AG10803 (cell line): Measurements from ENCODE around the gene PGGT1B.

Experiments used
- DNase-seq: peaks from one replicate; pipeline ENCODE4 v3.0.0; 2010; ENCODE audit warnings: low read depth
- H3K4me3 ChIP-seq: 2 replicates; pipeline ENCODE4 v1.5.1; 2011; ENCODE audit warnings: mild to moderate bottlenecking, low read length, control low read depth
- TF ChIP-seq, protein P1 (sequence below): conservative IDR thresholded peaks from 2 replicates; pipeline ENCODE4 v1.5.1; 2011; ENCODE audit warnings: mild to moderate bottlenecking, low read length, control low read depth, inconsistent platforms

Gene PGGT1B

DNA sequence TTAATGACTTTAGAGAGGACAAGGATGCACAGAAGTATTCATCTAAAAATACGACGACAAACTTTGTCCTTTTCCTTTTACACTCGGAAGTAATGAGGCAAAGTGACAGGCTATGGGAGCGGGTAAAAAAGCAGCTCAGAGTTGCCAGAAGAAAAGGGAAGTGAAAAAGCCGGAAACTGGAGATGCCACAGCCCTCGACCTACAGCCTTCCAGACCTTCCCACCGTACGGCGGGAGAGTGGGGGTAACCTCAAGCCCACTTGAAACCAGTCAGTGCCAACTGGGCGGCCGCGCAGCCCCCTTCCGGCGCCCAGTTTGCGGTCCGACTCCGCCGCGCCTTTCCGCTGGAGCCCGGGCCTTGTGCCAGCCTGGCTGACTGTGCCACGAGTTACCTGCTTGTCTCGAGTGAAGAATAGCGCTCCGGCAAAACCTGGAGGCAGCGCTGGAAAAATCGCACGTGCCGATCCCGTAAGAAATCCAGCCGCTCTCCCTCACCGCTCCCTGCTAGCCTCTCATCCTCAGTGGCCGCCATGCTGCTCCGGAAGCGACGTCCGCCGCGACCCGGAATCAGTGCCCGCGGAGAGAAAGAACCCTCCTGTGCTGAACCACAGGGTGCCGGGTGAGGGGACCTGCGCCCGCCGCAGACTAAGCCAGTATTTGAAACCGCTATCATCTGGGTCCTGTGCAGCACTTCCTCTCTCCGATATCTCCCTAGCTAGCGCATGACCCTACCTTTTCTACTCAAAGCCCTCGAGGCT, at the start of gene PGGT1B:
PGGT1B (minus strand) TSS at position 557 of the 757 bp plus-strand sequence; CDS start at position 531, 26 bp downstream.
- H3K4me3 ChIP-seq = peak within 1 kb of the TSS; percentile 74
- peak; percentile 59 for DNase-seq
- TF ChIP-seq, protein P1, sequence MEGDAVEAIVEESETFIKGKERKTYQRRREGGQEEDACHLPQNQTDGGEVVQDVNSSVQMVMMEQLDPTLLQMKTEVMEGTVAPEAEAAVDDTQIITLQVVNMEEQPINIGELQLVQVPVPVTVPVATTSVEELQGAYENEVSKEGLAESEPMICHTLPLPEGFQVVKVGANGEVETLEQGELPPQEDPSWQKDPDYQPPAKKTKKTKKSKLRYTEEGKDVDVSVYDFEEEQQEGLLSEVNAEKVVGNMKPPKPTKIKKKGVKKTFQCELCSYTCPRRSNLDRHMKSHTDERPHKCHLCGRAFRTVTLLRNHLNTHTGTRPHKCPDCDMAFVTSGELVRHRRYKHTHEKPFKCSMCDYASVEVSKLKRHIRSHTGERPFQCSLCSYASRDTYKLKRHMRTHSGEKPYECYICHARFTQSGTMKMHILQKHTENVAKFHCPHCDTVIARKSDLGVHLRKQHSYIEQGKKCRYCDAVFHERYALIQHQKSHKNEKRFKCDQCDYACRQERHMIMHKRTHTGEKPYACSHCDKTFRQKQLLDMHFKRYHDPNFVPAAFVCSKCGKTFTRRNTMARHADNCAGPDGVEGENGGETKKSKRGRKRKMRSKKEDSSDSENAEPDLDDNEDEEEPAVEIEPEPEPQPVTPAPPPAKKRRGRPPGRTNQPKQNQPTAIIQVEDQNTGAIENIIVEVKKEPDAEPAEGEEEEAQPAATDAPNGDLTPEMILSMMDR = no peak

DNA sequence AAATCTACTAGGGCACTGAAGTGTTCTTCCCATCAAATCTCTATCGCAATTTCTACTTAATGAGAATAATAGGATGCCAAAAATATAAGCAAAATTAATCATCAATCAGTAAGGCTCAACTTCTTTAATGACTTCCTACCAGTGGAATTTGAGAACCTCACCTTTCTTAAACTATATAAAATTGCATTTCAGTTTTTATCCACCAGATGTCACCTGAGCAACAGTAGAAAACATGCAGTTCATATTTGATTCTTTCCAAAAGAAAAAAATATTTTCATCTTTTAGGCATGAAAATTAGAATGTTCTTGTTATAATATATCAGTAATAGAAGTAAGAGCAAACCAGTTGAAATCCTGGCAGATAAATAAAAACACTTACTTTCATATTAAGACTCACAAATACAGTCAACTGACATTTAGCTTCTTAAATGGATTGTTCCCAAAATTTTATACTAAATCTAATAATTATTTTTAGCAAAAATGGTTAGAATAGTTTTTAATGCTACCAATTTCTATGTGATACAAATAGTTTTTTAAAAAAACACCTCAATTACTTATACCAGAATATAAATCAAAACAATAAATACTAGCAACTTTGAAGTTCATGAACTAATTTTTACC, 47.2 kb upstream of the PGGT1B start:
- no peak overlapping the region for H3K4me3 ChIP-seq
- DNase-seq = peak; percentile 52
- TF ChIP-seq, protein P1 = peak; percentile 71

DNA sequence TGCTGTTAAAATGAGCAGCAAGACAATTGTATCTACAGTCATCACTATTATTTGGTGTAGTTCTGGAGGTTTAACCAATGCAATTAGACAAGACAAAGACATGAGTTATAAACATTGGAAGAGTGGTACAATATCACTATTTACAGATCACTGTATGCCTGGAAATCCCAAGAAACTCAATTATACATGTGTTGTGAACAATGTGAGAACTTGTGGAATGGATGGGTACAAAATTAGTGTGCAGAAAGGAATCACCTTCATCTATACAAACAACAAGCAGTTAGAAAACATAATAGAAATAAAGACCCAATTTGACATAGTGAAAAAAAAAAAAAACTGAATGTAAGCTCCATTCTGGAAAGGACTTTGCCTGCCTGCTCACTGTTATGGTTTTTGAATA, 46.1 kb upstream of the PGGT1B start:
- TF ChIP-seq, protein P1 = no peak
- DNase-seq = no peak
- H3K4me3 ChIP-seq = no peak overlapping the region

DNA sequence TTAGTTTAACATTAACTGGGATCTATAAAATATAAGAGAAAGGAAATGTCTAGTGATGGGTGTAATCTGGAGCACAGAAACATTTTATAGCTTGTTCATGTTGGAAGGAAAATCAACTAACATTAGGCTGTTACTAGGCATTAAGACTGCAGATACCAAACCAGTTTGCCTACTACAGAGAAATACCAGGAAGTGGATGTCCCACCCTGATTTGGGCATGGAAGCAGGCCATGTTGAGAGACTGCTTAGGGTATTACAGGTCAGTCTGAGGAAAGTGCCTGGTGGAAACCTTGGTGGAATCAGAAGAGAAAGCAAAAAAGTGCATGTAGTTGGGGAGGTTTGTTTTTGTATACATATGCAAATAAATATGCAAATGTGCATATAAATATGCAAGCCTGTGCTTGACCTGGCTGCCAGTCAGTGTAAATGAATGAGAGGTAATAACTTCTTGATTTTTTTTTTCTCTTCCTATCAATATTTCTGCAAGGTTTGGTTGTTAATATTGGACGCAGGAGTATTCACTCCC, 43.4 kb upstream of the PGGT1B start:
- H3K4me3 ChIP-seq = no peak overlapping the region
- TF ChIP-seq, protein P1 = no peak
- DNase-seq = no peak

DNA sequence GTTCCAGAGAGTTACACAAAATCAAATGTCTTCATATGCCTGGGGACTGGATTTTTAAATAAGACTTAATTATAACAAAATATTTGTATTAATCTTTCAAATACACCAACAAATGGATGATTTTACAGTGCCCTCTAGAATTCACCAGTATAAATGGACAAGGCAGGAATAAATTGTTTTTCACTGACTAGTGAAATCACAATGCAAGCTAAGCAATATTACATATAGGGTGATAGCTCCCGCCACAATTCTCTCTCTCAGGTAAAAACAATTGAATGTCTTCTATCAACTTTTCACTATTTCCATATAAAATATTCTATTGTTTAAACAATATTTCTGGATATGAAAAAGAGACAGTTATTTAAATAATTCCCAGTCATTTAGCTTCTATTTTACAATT, 41.8 kb upstream of the PGGT1B start:
- TF ChIP-seq, protein P1 = no peak
- H3K4me3 ChIP-seq = no peak overlapping the region
- DNase-seq = no peak

DNA sequence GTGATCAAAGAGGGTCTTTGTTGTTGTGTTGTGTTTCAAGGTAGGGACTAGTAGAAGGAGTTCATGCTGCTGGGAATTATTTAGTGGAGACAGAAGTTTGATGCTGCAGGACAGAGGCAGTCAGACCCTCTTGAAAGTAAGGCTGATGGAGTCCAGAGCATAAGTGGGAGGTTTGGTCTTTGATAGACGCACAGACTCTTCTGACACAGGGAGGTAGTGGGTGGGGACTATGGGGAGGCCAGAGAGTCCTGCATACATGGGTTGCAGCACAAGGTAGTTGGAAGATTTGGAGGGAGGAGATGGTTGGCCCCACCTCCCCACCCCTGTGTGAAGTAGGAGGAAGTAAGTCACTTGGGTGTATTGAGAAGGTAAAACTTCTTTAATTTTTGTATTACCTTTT, 36.1 kb upstream of the PGGT1B start:
- no peak for DNase-seq
- TF ChIP-seq, protein P1 = no peak
- no peak overlapping the region for H3K4me3 ChIP-seq

DNA sequence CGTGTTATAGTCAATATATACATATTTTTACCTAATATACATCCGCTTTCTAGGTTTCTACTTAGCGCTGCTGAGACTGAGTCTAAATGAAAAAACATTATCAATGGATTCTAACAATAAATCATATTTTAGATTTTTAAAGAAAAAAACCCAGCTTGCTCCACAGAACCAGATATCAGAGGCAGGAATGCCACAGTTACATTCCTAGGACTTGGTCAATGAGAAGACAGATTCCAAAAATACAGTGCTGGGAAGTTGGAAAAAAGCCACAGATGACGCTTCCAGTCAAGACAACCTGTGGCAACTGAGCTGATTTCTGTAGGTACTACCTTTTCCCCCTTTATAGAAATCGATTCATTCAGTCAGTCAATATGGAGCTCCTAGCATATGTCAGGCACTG, 34.4 kb upstream of the PGGT1B start:
- peak overlapping the region; percentile 41 for H3K4me3 ChIP-seq
- peak; percentile 44 for DNase-seq
- TF ChIP-seq, protein P1 = no peak
